Measurements from ENCODE around the gene FREY1.
A peak's percentile ranks its signal among the peaks of the same experiment; 100 is the strongest.

The FREY1 gene

DNA sequence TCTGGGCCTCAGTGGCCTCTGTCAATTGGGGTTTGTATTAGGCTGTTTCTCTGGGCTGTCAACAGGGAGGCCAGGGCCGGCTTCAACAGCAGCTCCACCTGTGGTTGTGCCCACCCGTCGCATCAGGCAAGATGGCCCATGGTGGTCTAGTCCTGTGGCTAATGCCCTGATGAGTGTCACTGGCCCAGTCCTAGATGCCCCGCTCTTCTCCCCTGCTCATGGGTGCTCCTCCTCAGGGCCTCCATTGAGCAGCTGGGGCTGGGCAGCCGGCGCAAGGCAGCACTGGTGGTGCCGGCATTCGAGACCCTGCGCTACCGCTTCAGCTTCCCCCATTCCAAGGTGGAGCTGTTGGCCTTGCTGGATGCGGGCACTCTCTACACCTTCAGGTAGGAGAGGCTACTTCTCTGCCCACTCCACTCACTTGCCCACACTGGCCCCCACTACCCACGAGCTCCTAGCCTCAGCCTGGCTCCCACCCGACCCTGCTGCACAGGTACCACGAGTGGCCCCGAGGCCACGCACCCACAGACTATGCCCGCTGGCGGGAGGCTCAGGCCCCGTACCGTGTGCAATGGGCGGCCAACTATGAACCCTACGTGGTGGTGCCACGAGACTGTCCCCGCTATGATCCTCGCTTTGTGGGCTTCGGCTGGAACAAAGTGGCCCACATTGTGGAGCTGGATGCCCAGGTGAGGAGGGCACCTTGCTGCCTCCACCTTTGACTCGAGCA is 20.8 kb upstream of the FREY1 start:
- DNase-seq: no peak

DNA sequence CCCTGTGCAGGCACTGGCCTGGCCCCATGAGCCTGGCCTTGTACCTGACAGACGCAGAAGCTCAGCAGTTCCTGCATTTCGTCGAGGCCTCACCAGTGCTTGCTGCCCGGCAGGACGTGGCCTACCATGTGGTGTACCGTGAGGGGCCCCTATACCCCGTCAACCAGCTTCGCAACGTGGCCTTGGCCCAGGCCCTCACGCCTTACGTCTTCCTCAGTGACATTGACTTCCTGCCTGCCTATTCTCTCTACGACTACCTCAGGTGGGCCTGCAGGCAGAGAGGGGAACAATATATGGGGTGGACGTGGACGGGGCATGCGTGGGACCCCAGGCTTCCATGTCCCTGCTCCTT is 20.2 kb upstream of the FREY1 start:
- no peak for DNase-seq

DNA sequence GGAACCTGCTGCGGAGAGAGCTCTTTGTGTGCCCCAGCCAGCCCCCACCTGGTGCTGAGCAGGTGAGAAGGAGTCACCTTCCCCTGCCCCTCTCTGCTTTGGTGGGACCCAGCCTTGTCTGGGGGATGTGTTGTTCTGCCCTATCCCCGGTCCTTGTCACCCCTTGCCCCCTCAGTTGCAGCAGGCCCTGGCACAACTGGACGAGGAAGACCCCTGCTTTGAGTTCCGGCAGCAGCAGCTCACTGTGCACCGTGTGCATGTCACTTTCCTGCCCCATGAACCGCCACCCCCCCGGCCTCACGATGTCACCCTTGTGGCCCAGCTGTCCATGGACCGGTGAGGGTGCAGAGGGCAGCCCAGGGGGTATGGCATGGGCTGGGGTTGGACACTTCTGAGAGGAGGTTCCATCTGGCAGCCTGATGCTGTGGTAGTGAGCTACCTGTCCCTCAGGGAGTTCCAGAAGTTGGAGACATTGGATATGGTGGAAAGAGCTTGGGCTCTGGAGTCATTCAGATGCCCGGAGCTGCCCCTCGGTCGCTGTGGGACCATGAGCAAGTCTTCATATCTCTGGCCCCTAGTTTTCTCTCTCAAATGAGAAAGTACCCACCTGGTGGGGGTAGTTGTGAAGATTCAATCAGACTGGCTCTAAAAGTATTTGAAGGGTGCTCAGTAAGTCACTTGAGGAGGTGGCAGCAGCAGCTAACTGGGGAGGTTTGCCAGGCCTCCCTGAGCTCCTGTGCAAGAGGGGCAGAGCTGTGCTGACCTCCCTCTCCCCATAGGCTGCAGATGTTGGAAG is 19.7 kb upstream of the FREY1 start:
- DNase-seq: no peak

DNA sequence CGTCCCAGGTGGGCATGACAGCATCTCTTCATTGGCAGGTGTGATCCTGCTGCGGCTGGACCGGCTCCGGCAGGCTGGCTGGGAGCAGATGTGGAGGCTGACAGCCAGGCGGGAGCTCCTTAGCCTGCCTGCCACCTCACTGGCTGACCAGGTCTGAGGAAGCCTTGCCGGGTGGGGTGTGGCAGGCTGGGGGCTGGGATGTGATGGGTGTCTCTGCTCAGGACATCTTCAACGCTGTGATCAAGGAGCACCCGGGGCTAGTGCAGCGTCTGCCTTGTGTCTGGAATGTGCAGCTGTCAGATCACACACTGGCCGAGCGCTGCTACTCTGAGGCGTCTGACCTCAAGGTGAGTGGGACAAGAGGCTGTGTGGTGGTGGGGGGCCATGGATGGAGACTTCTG is 18.9 kb upstream of the FREY1 start:
- no peak for DNase-seq

DNA sequence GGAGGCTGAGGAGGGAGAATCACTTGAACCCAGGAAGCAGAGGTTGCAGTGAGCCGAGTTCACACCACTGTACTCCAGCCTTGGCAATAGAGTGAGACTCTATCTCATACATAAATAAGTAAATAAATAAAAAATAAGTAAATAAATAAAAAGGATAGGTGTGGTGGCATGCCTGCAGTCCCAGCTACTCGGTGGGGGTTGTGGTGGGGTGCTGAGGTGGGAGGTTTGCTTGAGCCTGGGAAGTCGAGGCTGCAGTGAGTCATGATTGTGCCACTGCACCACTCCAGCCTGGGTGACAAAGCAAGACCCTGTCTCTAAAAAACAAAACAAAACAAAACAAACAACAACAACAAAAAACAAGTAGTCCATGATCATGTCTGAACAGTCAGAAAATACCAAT is 18.5 kb upstream of the FREY1 start:
- DNase-seq: no peak

DNA sequence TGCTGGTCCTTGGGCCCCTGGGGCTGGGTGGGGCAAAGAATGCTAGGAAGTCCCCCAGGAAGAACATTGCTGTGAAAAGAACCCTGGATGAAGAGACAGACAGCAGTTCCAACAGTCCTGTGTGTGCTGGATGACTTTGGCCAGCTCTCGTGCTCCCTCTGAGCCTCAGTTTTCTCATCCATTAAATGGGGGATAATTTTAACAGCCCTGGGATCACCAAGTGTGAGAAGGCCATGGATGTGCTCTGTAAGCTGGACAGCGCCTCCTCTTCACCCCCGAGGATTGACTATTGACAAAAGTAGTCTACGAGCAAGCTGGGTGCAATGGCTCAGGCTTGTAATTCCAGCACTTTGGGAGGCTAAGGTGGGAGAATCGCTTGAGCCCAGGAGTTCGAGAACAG is 17.9 kb upstream of the FREY1 start:
- no peak for DNase-seq

- DNase-seq: no peak
Measured at GRCh38 chr11:45924036-45924915, 17.2 kb upstream of the FREY1 start.

GRCh38 chr11:45922425-45923082 is 15.5 kb upstream of the FREY1 start, which contains the start of gene LARGE2:
Gene LARGE2 (plus strand): TSS chr11:45922656. CDS start chr11:45922883, 227 bp downstream.
- no peak for DNase-seq

DNA sequence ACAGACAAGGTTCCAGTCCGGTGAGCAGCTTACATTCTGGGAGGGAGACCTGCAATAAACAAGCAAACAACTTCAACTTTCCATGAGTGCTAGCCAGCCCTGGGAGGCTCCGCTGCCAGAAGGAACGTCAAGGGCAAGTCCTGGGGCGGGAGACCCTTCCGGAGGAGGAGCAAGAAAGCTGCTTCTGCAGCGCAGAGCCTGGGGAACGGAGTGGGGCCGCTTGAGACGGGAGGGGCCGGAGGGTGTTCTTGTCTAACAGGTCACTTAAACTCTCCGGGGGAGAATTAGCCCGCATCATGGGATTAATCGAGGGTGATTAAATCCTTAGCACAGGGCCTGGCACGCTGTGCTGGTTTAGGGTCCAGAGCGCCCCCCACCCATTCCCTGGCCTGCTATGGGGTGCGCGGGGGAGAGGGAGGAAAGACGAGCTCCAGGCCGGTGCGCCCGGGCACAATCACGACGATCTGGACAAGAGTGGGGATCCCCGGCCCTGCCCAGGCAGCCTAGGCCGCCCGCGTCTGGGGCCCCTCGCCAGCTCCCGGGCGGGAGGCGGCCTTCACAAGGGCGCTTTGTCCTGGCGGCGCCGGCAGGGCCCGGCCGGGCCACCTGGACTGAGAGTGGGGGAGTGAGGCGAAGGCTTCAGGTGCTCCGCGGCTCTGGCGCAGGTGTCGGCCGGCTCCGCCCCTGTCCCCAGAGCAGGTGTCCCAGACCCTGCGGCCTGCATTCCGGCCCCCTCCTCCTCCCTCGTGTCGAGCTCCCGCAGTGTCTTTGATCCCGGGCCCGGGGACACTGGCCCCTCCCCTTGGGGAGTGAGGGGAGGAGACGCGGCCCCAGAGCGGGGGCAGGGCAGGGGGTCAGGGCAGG is 14.7 kb upstream of the FREY1 start:
- DNase-seq: no peak

DNA sequence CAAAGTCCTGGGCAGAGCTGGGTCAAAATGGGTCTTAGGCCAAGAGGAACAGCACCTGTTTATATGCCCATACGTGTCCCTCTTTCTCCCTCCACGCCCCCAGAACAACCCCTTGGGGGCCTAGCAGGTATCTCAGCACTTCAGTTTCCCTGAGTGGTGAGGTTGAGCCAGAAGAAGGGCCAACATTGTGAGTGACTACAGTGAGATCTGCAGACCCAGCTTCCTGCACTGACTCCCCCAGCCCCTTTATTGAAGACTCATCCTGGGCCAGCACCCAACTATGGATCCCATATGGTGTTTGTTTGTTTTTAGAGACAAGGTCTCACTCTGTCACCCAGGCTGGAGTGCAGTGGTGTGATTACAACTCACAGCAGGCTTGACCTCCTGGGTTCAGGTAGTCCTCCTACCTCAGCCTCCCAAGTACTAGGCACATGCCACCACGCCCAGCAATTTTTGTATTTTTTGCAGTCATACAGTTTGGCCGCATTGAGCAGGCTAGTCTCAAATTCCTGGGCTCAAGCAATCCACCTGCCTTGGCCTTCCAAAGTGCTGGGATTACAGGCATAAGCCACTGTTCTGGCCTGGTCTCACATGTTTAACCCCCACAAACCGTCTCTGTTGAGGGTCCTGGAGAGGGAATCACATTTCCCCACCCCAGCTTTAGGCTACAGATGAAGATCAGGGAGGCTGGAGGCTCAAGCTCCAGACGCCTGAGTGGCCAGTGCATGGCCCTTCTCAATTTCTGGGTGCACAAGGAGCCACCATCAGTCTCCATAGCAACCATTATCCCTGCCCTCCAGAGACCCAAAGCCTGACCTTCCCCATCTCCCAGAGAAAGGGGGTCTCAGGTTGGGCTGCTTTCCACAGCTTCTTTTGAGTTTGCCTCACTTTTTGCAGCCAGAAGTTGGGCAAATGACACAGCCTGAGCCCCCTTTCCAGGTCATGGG is 13.7 kb upstream of the FREY1 start:
- no peak for DNase-seq

GRCh38 chr11:45919806-45920530 is 12.9 kb upstream of the FREY1 start:
- no peak for DNase-seq

GRCh38 chr11:45918962-45919675 is 12.0 kb upstream of the FREY1 start:
- no peak for DNase-seq

GRCh38 chr11:45918331-45918941 is 11.4 kb upstream of the FREY1 start:
- DNase-seq: peak; percentile 34 to 58

GRCh38 chr11:45917623-45918330 is 10.7 kb upstream of the FREY1 start, which contains the start of gene PEX16:
Gene PEX16 (minus strand): TSS chr11:45917877. CDS start chr11:45917811, 66 bp downstream.
- DNase-seq: peak; percentile 78 to 99

GRCh38 chr11:45917286-45917622 is 10.2 kb upstream of the FREY1 start:
- DNase-seq: no peak

DNA sequence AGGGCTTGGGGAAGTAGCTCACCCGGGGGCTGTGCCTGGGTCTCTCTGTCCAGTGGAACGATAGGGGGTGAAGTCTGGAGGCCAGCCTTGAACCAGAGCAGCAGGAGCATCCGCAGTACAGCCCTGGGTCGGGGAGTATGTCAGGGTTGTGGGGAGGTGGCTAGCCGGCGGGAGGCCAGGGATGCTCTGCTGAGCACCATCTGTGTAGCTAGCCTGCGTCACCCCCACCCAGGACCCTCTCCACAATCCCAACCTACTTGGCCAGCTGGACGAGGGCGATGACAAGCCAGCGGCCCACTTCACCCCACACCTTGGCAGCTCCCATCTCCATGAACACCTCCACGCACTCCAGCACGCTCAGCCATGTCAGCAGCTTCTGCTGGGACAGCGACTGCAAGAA is 8.4 kb upstream of the FREY1 start:
- no peak for DNase-seq

DNA sequence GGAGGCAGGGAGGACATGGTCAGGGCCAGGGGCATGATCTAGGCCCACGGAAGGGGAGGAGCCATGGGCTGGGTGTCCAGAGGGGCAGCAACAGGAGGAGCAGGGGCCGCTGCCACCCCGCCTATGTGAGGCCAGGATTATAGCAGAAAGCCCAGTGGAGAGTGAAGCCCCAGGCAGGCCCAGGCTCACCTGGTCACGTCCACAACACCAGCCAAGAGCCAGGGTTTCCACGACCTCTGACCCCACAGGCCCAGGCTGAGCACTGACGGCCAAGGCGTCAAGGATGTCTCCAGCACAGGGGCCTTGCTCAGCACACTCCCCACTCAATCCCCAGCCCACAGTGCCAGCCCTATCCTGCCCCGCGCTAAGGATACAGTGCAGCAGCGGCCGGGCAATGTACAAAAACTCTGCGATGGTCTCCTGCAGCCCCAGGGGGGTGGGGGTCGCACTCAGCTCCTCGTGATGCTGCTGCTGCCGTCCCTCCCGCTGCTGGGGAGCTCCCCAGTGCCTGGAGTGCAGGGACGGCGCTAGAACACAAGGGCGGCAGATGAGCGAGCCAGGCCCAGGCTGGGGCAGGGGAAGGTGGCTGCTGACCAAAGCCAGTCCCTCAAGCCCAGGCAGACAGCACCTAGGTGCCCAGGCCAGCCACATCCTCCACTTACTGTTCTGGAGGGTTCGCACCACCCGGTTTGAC is 7.0 kb upstream of the FREY1 start:
- DNase-seq: no peak

DNA sequence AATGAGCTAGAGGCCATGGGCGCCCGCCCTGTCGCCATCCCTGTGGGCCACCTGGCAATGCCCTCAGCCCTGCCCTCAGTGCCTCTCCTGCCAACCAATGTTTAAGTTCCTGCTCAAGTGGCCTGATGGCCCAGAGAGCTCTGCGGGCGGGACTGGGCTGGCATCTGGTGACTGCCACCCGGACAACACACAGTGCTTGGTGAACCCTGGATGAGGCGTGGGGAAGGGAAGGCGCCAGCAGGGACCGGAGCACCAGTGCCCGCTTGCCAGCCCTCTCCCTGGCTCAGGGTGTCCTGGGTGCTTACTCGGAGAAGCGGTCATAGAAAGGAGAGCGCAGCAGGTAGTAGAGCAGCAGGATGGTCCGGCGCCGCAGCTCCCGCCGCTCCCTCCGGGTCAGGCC is 6.4 kb upstream of the FREY1 start:
- DNase-seq: no peak

All from bone marrow (tissue), 2 donors.